SK-N-SH (cell line): ENCODE data around the gene KCNIP4. TPM values are rescaled to one million over a fixed set of nuclear protein-coding genes. Genes with fewer than 3 reads are reported as not detected.

Experiments used
- CTCF ChIA-PET: fragments of 300-600, 350-600 bp; formaldehyde crosslinking; extraction: SDS; loops from one replicate; lab custom pipeline; 2021; lab: Yijun Ruan, JAX
- POLR2A ChIA-PET: fragments of 350-600 bp; sonication (Branson Sonifier 250); formaldehyde crosslinking; extraction: SDS; loops from one replicate; lab custom pipeline; 2020; ENCODE audit warnings: antibody characterized with exemption, inconsistent platforms; lab: Yijun Ruan, JAX
- DNase-seq: peaks from one replicate; pipeline ENCODE4 v3.0.0; 2012
- H2AFZ ChIP-seq: fragments of 200-600 bp; sonication (generic); 2 replicates; pipeline ENCODE4 v1.8.1; 2016; ENCODE audit warnings: antibody characterized with exemption, mild to moderate bottlenecking, low read depth
- H3F3A ChIP-seq: fragments of 200-600 bp; sonication (generic); replicated peaks from 2 replicates; pipeline ENCODE3; 2016; ENCODE audit warnings: antibody characterized with exemption, mild to moderate bottlenecking; ENCODE audit not compliant: insufficient read depth
- H3K27ac ChIP-seq, 2 experiments: fragments of 200-500 bp in 1 of 2; fragments of 200-600 bp in 1 of 2; sonication (Bioruptor generic) in 1 of 2; sonication (generic), shearing (Covaris generic) in 1 of 2; 2 replicates each; pipeline versions ENCODE4 v1.5.1 to v1.6.1; 2014 to 2016; ENCODE audit warnings: low read depth in 2 of 2, inconsistent platforms in 1 of 2, low read length in 1 of 2, mild to moderate bottlenecking in 1 of 2, mixed read lengths in 1 of 2
- H3K27me3 ChIP-seq: fragments of 200-600 bp; sonication (generic), shearing (Covaris generic); 2 replicates; pipeline ENCODE4 v1.6.1; 2016; ENCODE audit warnings: mixed run types; ENCODE audit not compliant: insufficient read depth
- H3K36me3 ChIP-seq, 2 experiments: fragments of 200-500 bp in 1 of 2; fragments of 200-600 bp in 1 of 2; sonication (Bioruptor generic) in 1 of 2; sonication (generic) in 1 of 2; replicated peaks in 1 of 2; 2 replicates each; pipeline versions ENCODE3 to v1.5.1; 2014 to 2016; ENCODE audit warnings: low read length in 1 of 2, mild to moderate bottlenecking in 1 of 2; ENCODE audit not compliant: insufficient read depth in 2 of 2, control insufficient read depth in 1 of 2
- H3K4me1 ChIP-seq, 2 experiments: fragments of 200-500 bp in 1 of 2; fragments of 200-600 bp in 1 of 2; sonication (Bioruptor generic) in 1 of 2; sonication (generic), shearing (Covaris generic) in 1 of 2; 2 replicates each; pipeline versions ENCODE4 v1.5.1 to v1.6.1; 2014 to 2016; ENCODE audit warnings: low read depth in 1 of 2, low read length in 1 of 2, mixed run types in 1 of 2; ENCODE audit not compliant: insufficient read depth in 2 of 2, control insufficient read depth in 1 of 2
- H3K4me2 ChIP-seq: fragments of 200-600 bp; sonication (generic), shearing (Covaris generic); 2 replicates; pipeline ENCODE4 v1.6.1; 2017; ENCODE audit warnings: mixed run types
- H3K4me3 ChIP-seq, 2 experiments: fragments of 200-500 bp in 1 of 2; fragments of 200-600 bp in 1 of 2; sonication (Bioruptor generic) in 1 of 2; sonication (generic), shearing (Covaris generic) in 1 of 2; 2 replicates each; pipeline versions ENCODE4 v1.5.1 to v1.8.1; 2014 to 2016; ENCODE audit warnings: low read depth in 2 of 2, inconsistent platforms in 1 of 2, low read length in 1 of 2, mild to moderate bottlenecking in 1 of 2, mixed read lengths in 1 of 2, moderate library complexity in 1 of 2
- H3K79me2 ChIP-seq: fragments of 200-600 bp; sonication (generic); 2 replicates; pipeline ENCODE4 v1.8.1; 2017; ENCODE audit warnings: mild to moderate bottlenecking; ENCODE audit not compliant: insufficient read depth
- H3K9ac ChIP-seq: fragments of 200-600 bp; sonication (generic); 2 replicates; pipeline ENCODE4 v1.6.1; 2017; ENCODE audit warnings: mixed run types
- H3K9me2 ChIP-seq: fragments of 200-600 bp; sonication (generic); 2 replicates; pipeline ENCODE4 v1.6.1; 2017; ENCODE audit warnings: mixed run types
- H3K9me3 ChIP-seq: fragments of 200-600 bp; sonication (generic); 2 replicates; pipeline ENCODE4 v1.6.1; 2017; ENCODE audit warnings: mixed run types, mild to moderate bottlenecking, moderate library complexity
- H4K20me1 ChIP-seq: fragments of 200-600 bp; sonication (generic); 2 replicates; pipeline ENCODE4 v1.6.1; 2017; ENCODE audit warnings: mild to moderate bottlenecking, mixed run types; ENCODE audit not compliant: insufficient read depth
- FOXJ3 ChIP-seq: sonication (generic); formaldehyde crosslinking; IDR thresholded peaks from 2 replicates; pipeline ENCODE4 v1.5.1; 2020; ENCODE audit warnings: mild to moderate bottlenecking, missing genetic modification reagents
- GABPA ChIP-seq: IDR thresholded peaks from 2 replicates; pipeline ENCODE4 v1.4.0; 2012; ENCODE audit warnings: low read depth, mild to moderate bottlenecking
- IRF3 ChIP-seq: fragments of 150-350 bp; IDR thresholded peaks from 2 replicates; pipeline ENCODE4 v1.6.1; 2016; ENCODE audit warnings: mild to moderate bottlenecking, low read depth, low read length
- NFIC ChIP-seq: IDR thresholded peaks from 2 replicates; pipeline ENCODE4 v1.4.0; 2012; ENCODE audit warnings: borderline replicate concordance
- POLR2AphosphoS5 ChIP-seq: IDR thresholded peaks from 2 replicates; pipeline ENCODE4 v1.6.1; 2012; ENCODE audit warnings: low read depth, low read length
- RAD21 ChIP-seq: IDR thresholded peaks from 2 replicates; pipeline ENCODE4 v1.6.1; 2012; ENCODE audit warnings: mild to moderate bottlenecking, low read length
- RXRA ChIP-seq: IDR thresholded peaks from 2 replicates; pipeline ENCODE4 v1.4.0; 2012; ENCODE audit warnings: low read depth, mild to moderate bottlenecking, borderline replicate concordance
- TCF12 ChIP-seq: IDR thresholded peaks from 2 replicates; pipeline ENCODE4 v1.4.0; 2012
- USF1 ChIP-seq: IDR thresholded peaks from 2 replicates; pipeline ENCODE4 v1.4.0; 2012; ENCODE audit warnings: low read depth, borderline replicate concordance
- YY1 ChIP-seq: IDR thresholded peaks from 2 replicates; pipeline ENCODE4 v1.4.0; 2012; ENCODE audit warnings: low read depth, mild to moderate bottlenecking
- WGBS: methylation state at CpG from one replicate; pipeline ENCODE4 v1.1.6; 2017; ENCODE audit warnings: low lambda C conversion rate; 5-methylcytosine and 5-hydroxymethylcytosine counted together
- polyA plus RNA-seq, 3 experiments: library from polyadenylated mRNA; depleted of rRNA; stranded (reverse); fragments of >200 nt; gene quantifications; 2 replicates each; pipeline ENCODE4 v1.2.3, GENCODE V29; 2012

KCNIP4 gene
- polyA plus RNA-seq, 1 of the 3 experiments (the other 2 are of a cell fraction) = 0.18 TPM

- H3K27ac ChIP-seq = no peak overlapping the region
- H4K20me1 ChIP-seq = no peaks in the 10 kb centered on the region
- DNase-seq = no peak
- H3K4me2 ChIP-seq = no peak overlapping the region
- H3K4me1 ChIP-seq = no peaks in the 10 kb centered on the region; a peak in 1 of 4 replicates
- H3K9me2 ChIP-seq = no peaks in the 10 kb centered on the region
- H3K4me3 ChIP-seq = no peak overlapping the region
- H3K27me3 ChIP-seq = no peaks in the 10 kb centered on the region
- no peaks in the 10 kb centered on the region for H3F3A ChIP-seq
- no peaks in the 10 kb centered on the region for H3K36me3 ChIP-seq
- ChIA-PET CTCF (interaction anchor here (1.0 to 2.8 kb wide), 3 partner anchors 12 to 27 kb away, joined by 3 to 11 read pairs (median 4); no protein-coding TSS in a partner anchor), POLR2A (no interaction called here)
- H3K9me3 ChIP-seq = peaks cover 6% of the 10 kb centered on the region; the same call in 1 of the 2 replicates
- H3K9ac ChIP-seq = no peak overlapping the region
- H3K79me2 ChIP-seq = no peaks in the 10 kb centered on the region
- no peak for TF ChIP-seq YY1
- TF ChIP-seq IRF3 = no peak
- no peak for TF ChIP-seq POLR2AphosphoS5
- TF ChIP-seq FOXJ3 (CRISPR knock-in tag) = no peak
- TF ChIP-seq RAD21 = no peak
- TF ChIP-seq USF1 = no peak
- H2AFZ ChIP-seq = no peak overlapping the region
These were observed 132.8 kb downstream of the KCNIP4 start for GRCh38 chr4:21815651-21816377.

GRCh38 chr4:21811565-21811964, 137.0 kb downstream of the KCNIP4 start:
- CTCF ChIA-PET = interaction anchor here (0.9 to 1.7 kb wide), 3 partner anchors 11 to 22 kb away, joined by 4 to 7 read pairs (median 5); no protein-coding TSS in a partner anchor

More at GRCh38 chr4:21811565-21811964, 137.0 kb downstream of the KCNIP4 start:
- H3K27ac ChIP-seq = peak overlapping the region; percentile 12 to 69; a peak in 3 of 4 replicates
- H3F3A ChIP-seq = no peaks in the 10 kb centered on the region
- no peaks in the 10 kb centered on the region for H3K79me2 ChIP-seq
- H3K4me2 ChIP-seq = no peak overlapping the region
- no peaks in the 10 kb centered on the region for H3K9me2 ChIP-seq
- no peaks in the 10 kb centered on the region for H3K36me3 ChIP-seq
- no peak overlapping the region for H3K4me3 ChIP-seq
- TF ChIP-seq USF1 (no peak), GABPA (no peak), RXRA (peak; percentile 26; the same call in 1 of the 2 replicates), NFIC (no peak), TCF12 (peak; percentile 17; the same call in 1 of the 2 replicates)
- WGBS = 16% methylated on average over 1 of the region's 1 CpG
- H3K9me3 ChIP-seq = no peaks in the 10 kb centered on the region
- DNase-seq = no peak
- no peaks in the 10 kb centered on the region; a peak in 1 of 4 replicates for H3K4me1 ChIP-seq
- H3K9ac ChIP-seq = no peak overlapping the region
- POLR2A ChIA-PET = no interaction called here
- no peaks in the 10 kb centered on the region for H4K20me1 ChIP-seq
- no peaks in the 10 kb centered on the region for H3K27me3 ChIP-seq
- peak overlapping the region; percentile 64; the same call in 1 of the 2 replicates for H2AFZ ChIP-seq
